ENCODE data around the gene ECD. TPM values are rescaled to one million over a fixed set of nuclear protein-coding genes. Genes with fewer than 3 reads are reported as not detected.

The ECD gene
- total RNA-seq, 1 experiment from 2014 or later: 25.4 TPM

- Histone ChIP-seq H3K4me3 (replicated peaks in 1 of 2; ENCODE audit: low read depth in 1 of 2, low read length in 2 of 2) (no peak overlapping the region), H3K79me2 (ENCODE audit: insufficient read depth, low read length) (no peaks in the 10 kb centered on the region), H3K9ac (ENCODE audit: low read length) (no peak overlapping the region), H3K9me2 (ENCODE audit: insufficient read depth) (no peaks in the 10 kb centered on the region), H3K4me2 (ENCODE audit: low read length) (no peak overlapping the region), H3K9me3 (ENCODE audit: control insufficient read depth in 1 of 2, insufficient read depth in 1 of 2, low read depth in 1 of 2, low read length in 2 of 2) (no peaks in the 10 kb centered on the region), H3K4me1 (ENCODE audit: control insufficient read depth in 1 of 2, insufficient read depth in 2 of 2, low read length in 2 of 2) (no peaks in the 10 kb centered on the region), H2AFZ (ENCODE audit: low read depth, low read length, poor library complexity, severe bottlenecking) (no peak overlapping the region), H3K27ac (ENCODE audit: low read depth, low read length) (no peak overlapping the region), H4K20me1 (ENCODE audit: insufficient read depth) (no peaks in the 10 kb centered on the region), H3K36me3 (ENCODE audit: control insufficient read depth in 1 of 2, insufficient read depth in 2 of 2, low read length in 2 of 2) (no peaks in the 10 kb centered on the region), H3K27me3 (ENCODE audit: insufficient read depth, low read length) (no peaks in the 10 kb centered on the region)
- ChIA-PET CTCF (no interaction called here), RAD21 (ENCODE audit: low non-redundant PET in 1 of 2, low total read pairs in 2 of 2, uncharacterized antibody in 2 of 2, unreplicated experiment in 2 of 2) (no interaction called here), POLR2A (no interaction called here)
- intact Hi-C loops (cut with micrococcal nuclease): no loop called here
- ATAC-seq (no peak), DNase-seq (ENCODE audit: low read depth, low spot score) (no peak)
- BruUV-seq (replicated peaks): no TSS peak
- TF ChIP-seq CBX3 (IDR thresholded peaks at IDR 0.05; ENCODE audit: low read depth) (no peak), FOSL1 (IDR thresholded peaks at IDR 0.05; ENCODE audit: low read depth) (no peak), POLR2A (IDR thresholded peaks at IDR 0.05; ENCODE audit: borderline replicate concordance, extremely low read depth, insufficient read depth, insufficient read length) (no peak), ZNF274 (IDR thresholded peaks at IDR 0.05; ENCODE audit: low read depth, low read length) (no peak), SP1 (IDR thresholded peaks at IDR 0.05; ENCODE audit: low read depth) (no peak), ELF1 (IDR thresholded peaks at IDR 0.05; ENCODE audit: borderline replicate concordance, low read depth) (no peak), TCF7L2 (IDR thresholded peaks at IDR 0.05; ENCODE audit: borderline replicate concordance, extremely low read depth, insufficient read depth, insufficient read length) (no peak), SRF (IDR thresholded peaks at IDR 0.05; ENCODE audit: low read depth) (no peak), REST (IDR thresholded peaks at IDR 0.05; ENCODE audit: low read depth) (no peak)
Measured at GRCh38 chr10:73209705-73210104, 41.9 kb upstream of the ECD start.

Data from HCT116 (cell line).